ENCODE data around the gene AHDC1. TPM values are rescaled to one million over a fixed set of nuclear protein-coding genes. Genes with fewer than 3 reads are reported as not detected.
A peak's percentile ranks its signal among the peaks of the same experiment; 100 is the strongest.

The AHDC1 gene
- total and polyA plus RNA-seq, 2 of the 13 experiments (the other 11 are each of a cell fraction or from before 2014, with no cell fraction given): 1.0 to 2.7 TPM

DNA sequence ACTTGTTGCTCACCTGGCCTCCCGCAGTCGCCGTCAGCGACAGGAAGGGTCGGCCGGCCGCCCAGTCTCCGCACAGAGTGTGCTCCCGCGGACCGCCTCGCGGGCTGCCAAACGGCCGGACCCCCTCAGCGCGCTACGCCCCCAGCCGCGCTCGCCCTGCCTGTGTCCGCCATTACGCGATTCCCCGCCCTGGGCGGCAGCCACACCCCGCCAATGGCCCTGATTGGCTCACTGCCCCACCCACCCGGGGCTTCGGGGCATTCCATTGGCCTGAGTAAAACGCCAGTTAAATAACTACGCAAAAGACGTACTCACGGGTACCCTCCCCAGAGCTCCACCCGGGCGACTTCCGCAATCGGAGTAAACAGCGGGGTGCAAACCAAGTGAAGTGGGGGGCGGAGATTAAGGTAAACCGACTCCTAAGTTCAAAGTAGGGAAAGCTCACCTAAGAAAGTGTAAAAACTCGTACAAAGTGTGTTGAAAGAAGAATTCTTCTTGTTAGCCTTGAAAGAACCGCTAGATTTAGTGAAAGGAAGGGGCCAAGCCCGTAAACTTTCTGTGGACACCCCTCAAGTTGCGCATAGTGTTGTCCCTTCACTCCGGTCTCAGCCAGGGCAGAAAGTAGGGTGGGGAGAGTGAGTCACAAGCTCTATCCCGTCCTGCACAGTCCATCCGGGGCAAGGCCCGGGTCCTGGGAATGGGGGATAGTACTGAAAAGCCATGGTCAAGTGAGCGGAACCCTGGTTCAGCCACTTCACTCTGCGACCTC, 113.8 kb downstream of the AHDC1 start, which contains the start of gene WASF2 (continued):
- TF ChIP-seq, protein P1, sequence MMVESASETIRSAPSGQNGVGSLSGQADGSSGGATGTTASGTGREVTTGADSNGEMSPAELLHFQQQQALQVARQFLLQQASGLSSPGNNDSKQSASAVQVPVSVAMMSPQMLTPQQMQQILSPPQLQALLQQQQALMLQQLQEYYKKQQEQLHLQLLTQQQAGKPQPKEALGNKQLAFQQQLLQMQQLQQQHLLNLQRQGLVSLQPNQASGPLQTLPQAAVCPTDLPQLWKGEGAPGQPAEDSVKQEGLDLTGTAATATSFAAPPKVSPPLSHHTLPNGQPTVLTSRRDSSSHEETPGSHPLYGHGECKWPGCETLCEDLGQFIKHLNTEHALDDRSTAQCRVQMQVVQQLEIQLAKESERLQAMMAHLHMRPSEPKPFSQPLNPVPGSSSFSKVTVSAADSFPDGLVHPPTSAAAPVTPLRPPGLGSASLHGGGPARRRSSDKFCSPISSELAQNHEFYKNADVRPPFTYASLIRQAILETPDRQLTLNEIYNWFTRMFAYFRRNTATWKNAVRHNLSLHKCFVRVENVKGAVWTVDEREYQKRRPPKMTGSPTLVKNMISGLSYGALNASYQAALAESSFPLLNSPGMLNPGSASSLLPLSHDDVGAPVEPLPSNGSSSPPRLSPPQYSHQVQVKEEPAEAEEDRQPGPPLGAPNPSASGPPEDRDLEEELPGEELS (CRISPR knock-in tag; IDR thresholded peaks at IDR 0.05): peak; percentile 59
- no peak for TF ChIP-seq ZFP36L1 (CRISPR knock-in tag; IDR thresholded peaks at IDR 0.05)
- TF ChIP-seq CENPX (CRISPR knock-in tag; IDR thresholded peaks at IDR 0.05): no peak
- TF ChIP-seq RBM39 (IDR thresholded peaks at IDR 0.05; ENCODE audit: low read depth, low read length, poor library complexity, severe bottlenecking): no peak
- TF ChIP-seq EHMT2 (IDR thresholded peaks at IDR 0.05; ENCODE audit: borderline replicate concordance, low read depth, low read length): no peak
- TF ChIP-seq AKAP8 (CRISPR knock-in tag; IDR thresholded peaks at IDR 0.05): peak; percentile 55; the same call in 1 of the 2 replicates
- TF ChIP-seq EP300 (IDR thresholded peaks at IDR 0.05; ENCODE audit: low read depth in 2 of 2, low read length in 2 of 2): no peak
- no peak for TF ChIP-seq EP300 (CRISPR knock-in tag; IDR thresholded peaks at IDR 0.05; ENCODE audit: borderline replicate concordance)
- TF ChIP-seq ISX (CRISPR knock-in tag; conservative IDR thresholded peaks at IDR 0.05): peak; percentile 31; the same call in 1 of the 2 replicates
- TF ChIP-seq MYC (CRISPR knock-in tag; IDR thresholded peaks at IDR 0.05; ENCODE audit: borderline replicate concordance): 0 out of 2 replicates have a peak, but pooled peaks have one; percentile 51
- 0 out of 2 replicates have a peak, but pooled peaks have one; percentile 62 for TF ChIP-seq YEATS2 (CRISPR knock-in tag; IDR thresholded peaks at IDR 0.05; ENCODE audit: borderline replicate concordance)
- no peak for TF ChIP-seq GPN1 (CRISPR knock-in tag; IDR thresholded peaks at IDR 0.05; ENCODE audit: borderline replicate concordance)
- no peak for TF ChIP-seq DNMT3B (CRISPR knock-in tag; conservative IDR thresholded peaks at IDR 0.05)
- no peak for TF ChIP-seq ZNF549 (CRISPR knock-in tag; IDR thresholded peaks at IDR 0.05)
- TF ChIP-seq, protein P2, sequence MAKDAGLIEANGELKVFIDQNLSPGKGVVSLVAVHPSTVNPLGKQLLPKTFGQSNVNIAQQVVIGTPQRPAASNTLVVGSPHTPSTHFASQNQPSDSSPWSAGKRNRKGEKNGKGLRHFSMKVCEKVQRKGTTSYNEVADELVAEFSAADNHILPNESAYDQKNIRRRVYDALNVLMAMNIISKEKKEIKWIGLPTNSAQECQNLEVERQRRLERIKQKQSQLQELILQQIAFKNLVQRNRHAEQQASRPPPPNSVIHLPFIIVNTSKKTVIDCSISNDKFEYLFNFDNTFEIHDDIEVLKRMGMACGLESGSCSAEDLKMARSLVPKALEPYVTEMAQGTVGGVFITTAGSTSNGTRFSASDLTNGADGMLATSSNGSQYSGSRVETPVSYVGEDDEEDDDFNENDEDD (CRISPR knock-in tag; IDR thresholded peaks at IDR 0.05; ENCODE audit: borderline replicate concordance): peak; percentile 73; the same call in 1 of the 2 replicates
- TF ChIP-seq EEA1 (CRISPR knock-in tag; IDR thresholded peaks at IDR 0.05; ENCODE audit: borderline replicate concordance): peak; percentile 89; the same call in 1 of the 2 replicates
- TF ChIP-seq ZFP62 (CRISPR knock-in tag; IDR thresholded peaks at IDR 0.05): no peak
- TF ChIP-seq ZSCAN29 (CRISPR knock-in tag; conservative IDR thresholded peaks at IDR 0.05): no peak
- TF ChIP-seq SKI (IDR thresholded peaks at IDR 0.05; ENCODE audit: partially characterized antibody): no peak
- TF ChIP-seq NFE2L2 (IDR thresholded peaks at IDR 0.05; ENCODE audit: low read length): no peak
- no peak; the same call in none of the 2 replicates for TF ChIP-seq RXRA (CRISPR knock-in tag; IDR thresholded peaks at IDR 0.05)
- TF ChIP-seq TARDBP (CRISPR knock-in tag; IDR thresholded peaks at IDR 0.05): peak; percentile 21; the same call in 1 of the 2 replicates
- TF ChIP-seq ZNF841 (CRISPR knock-in tag; IDR thresholded peaks at IDR 0.05; ENCODE audit: borderline replicate concordance): no peak
- TF ChIP-seq, protein P3, sequence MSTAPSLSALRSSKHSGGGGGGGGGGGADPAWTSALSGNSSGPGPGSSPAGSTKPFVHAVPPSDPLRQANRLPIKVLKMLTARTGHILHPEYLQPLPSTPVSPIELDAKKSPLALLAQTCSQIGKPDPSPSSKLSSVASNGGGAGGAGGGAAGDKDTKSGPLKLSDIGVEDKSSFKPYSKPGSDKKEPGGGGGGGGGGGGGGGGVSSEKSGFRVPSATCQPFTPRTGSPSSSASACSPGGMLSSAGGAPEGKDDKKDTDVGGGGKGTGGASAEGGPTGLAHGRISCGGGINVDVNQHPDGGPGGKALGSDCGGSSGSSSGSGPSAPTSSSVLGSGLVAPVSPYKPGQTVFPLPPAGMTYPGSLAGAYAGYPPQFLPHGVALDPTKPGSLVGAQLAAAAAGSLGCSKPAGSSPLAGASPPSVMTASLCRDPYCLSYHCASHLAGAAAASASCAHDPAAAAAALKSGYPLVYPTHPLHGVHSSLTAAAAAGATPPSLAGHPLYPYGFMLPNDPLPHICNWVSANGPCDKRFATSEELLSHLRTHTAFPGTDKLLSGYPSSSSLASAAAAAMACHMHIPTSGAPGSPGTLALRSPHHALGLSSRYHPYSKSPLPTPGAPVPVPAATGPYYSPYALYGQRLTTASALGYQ (CRISPR knock-in tag; IDR thresholded peaks at IDR 0.05): peak; percentile 46; the same call in 1 of the 2 replicates
- no peak for TF ChIP-seq EED (CRISPR knock-in tag; IDR thresholded peaks at IDR 0.05)
- no peak for TF ChIP-seq ZNF552 (CRISPR knock-in tag; IDR thresholded peaks at IDR 0.05; ENCODE audit: borderline replicate concordance)

Data from HepG2 (cell line).